Putamen (tissue), 1 donor: ENCODE data around the gene EPC2.
"Not testable (repeated sequence)": the region's sequence is repeated elsewhere in the genome, so short reads cannot be mapped to it uniquely, and the experiment has no call there.

Experiments
- DNase-seq: peaks from one replicate; pipeline ENCODE4 v3.0.0-alpha.2; 2016; ENCODE audit warnings: low spot score

The EPC2 gene

DNA sequence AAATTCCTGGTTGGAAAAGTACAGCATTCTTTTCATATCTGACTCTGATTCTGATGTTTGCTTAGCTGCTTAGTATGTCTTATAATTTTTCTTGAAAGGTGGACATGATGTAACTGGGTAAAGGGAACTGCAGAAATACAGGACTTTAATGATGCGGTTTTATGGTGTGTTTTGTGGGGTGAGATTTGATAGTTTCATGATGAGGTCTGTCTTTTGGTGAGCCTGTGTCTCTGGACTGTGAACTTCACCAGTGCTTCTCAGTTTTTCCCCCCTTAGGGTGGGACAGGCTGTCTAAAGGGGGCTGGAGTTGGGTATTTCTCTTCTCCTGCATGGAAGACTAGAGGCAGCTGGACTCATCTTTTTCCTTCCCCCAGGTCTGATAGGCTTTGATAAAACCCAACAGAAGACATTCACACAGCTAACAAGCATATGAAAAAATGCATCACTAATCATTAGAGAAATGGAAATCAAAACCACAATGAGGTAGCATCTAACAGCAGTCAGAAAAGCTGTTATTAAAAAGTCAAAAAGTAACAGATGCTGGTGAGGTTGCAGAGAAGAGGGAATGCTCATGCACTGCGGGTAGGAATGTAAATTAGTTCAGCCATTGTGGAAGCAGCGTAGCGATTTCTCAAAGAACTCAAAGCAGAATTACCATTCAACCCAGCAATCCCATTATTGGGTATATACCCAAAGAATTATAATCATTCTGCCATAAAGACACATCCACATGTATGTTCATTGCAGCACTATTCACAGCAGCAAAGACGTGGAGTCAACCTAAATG is 77.6 kb downstream of the EPC2 start:
- DNase-seq, result no peak

DNA sequence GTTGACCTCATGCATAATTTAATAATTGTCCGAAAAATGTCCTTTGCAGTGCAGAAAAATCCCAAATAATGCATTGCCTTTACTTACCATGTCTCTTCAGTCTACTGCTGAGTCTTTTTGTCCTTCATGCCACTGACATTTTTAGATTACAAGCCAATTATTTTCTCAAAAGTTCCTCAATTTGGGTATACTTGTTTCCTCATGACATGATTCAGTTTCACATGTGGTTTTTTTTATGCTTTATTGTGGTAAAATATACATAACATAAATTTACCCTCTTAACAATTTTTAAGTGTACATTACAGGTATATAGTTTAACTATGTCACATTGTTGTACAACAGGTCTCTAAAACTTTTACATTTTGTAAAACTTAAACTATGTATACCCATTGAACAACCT is 81.0 kb downstream of the EPC2 start:
- DNase-seq, result no peak

DNA sequence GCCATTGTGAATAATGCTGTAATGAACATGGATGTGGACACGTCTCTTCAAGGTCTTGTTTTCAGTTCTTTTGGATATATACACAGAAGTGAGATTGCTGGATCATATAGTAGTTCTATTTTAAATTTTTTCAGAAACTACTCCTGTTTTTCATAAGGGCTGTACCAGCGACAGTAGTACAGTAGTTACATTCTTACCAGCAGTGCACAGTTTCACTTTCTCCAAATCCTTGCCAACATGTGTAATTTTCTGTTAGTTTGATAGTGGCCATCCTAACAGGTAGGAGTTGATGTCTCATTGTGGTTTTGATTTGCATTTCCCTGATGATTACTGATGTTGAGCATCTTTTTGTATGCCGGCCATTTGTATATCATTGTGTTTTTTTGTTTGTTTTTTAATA is 81.7 kb downstream of the EPC2 start:
- no peak for DNase-seq

GRCh38 chr2:148730085-148730484 is 85.5 kb downstream of the EPC2 start:
- DNase-seq, result no peak

DNA sequence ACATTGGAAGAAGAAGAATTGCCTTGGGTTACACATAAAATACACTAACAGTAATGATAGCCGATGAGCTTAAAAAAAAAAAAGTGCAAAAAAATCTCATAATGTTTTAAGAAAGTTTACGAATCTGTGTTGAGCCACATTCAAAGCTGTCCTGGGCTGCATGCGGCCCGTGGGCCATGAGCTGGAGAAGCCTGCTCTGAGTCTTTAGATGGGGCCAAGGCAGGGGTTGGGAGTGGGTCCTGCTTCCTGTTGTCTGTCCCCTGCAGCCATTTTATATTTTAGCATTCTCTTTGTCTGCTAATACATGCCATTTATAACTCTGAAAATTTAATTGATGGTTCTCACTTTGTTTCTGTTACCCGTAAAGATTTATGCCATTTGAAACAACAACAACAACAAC is 93.2 kb downstream of the EPC2 start:
- DNase-seq, result no peak

- no peak for DNase-seq
These were observed 95.0 kb downstream of the EPC2 start for GRCh38 chr2:148739454-148740105.

GRCh38 chr2:148742373-148742772 is 97.8 kb downstream of the EPC2 start:
- no peak for DNase-seq

DNA sequence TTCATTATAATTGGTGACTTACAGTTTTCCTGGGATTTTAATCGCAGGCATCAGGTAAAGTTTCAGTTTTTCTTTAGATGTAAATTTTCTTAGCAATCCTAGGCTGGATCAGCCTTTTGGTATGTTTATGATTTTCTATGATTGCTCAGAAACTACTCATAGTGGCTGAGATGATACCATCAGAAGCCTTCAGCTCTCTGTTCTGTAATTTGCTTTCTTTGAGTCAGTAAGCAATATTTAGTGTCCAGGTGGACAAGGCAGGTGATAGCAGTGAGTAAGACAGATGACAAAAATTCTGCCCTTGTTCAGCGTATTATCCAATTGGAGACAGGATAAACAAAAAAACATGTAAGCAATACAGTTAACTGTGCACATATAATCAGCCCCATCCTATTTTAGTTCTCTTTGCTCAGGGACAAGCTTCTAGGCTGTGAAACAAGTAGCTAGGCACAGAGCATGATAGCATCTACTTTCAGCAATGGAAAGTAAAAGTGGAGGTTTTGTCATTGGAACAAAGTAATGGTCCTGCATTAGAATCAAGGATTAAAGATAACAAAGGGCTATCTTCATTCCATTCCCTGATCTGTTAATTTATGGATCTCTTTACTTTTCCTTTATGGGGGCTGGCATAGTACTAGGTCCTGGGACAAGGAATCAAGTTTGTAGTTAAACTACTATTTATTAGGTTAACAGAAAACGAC is 100.8 kb downstream of the EPC2 start:
- no peak for DNase-seq

DNA sequence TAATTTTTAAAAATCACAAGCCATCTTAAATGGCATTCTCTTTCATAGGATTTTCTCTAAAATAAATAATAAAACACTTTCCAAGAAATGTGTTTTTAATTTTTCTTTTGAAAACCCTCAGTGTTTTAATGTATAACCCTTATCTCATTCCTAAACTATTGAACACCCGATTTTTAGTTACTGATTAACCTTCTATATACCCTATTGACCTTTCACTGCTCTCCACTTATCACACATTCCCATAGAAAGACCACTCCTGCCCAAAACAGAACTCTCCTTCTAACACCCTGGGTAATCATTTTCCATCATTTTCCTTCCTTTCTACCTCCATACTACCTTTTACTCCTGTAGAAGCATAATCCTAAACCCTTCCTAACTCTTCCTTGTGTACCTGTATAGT is 102.4 kb downstream of the EPC2 start:
- DNase-seq, result no peak

DNA sequence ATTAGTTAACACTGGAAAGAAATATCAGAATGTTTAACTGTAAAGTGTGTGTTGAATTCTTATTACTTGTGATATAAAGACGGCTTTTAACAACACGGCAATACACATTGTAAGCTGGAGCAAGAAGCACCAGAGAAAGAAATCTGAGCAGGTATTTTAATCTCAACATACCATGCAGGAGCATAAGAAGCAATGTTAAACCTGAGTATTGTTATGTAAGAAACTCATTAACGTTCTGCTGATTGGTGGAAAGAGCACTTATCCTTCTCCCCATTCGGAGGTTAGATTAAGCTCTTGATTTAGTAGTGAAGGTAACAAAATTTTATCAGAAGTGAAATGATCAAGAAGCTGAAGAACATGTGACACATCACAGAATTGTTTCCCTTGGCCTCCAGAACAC is 107.4 kb downstream of the EPC2 start:
- DNase-seq, result no peak

GRCh38 chr2:148752977-148753376 is 108.4 kb downstream of the EPC2 start:
- DNase-seq, result no peak

DNA sequence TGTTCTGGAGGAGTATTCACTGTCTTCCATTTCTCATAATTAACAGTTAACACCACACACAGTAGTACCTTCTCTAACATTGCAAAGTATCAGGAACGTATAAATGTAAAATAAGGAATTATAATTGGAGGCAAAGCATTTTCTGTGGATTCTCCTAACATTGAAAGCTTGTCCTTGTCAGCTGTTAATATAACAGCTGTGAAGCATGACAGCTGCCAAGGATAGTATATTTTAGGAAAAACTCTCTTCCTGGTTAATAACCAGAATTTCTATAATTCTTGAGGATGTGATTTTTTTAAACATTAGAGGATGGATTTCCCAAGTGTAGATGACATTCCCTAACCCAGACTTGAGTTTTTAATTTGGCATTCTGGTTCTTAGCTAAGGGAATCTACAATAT is 110.3 kb downstream of the EPC2 start:
- DNase-seq, result no peak

DNA sequence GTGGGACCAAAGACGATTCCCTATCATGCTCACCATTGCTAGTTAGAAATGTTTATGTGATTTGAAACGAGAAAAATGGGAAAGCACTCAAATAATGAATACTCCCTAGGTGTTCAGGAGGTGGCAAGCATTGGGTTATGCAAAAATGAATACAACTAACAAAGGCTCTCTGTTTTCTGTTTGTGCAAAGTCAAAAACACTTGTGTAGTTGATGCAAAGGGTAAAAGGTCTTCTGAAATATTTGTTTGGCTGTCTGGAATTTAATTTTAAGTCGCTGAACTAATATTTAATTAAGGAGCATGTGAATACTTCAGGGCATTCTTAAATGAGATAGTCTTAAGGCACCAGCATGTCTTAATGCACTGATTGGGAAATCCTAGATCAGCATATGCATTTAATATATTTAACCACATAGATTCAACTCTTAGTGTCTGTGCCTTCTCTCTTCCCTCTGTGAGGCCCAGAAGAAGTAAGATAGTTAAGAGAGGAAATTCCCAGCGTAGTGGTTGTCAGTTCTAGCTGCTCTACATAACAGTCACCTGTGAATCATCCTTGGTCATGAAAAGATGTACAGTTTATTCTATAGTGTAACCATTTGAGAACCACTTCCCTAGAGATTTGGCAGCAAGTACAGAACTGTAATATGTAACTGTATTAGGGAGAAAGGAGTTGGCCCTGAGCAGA is 111.9 kb downstream of the EPC2 start:
- no peak for DNase-seq

DNA sequence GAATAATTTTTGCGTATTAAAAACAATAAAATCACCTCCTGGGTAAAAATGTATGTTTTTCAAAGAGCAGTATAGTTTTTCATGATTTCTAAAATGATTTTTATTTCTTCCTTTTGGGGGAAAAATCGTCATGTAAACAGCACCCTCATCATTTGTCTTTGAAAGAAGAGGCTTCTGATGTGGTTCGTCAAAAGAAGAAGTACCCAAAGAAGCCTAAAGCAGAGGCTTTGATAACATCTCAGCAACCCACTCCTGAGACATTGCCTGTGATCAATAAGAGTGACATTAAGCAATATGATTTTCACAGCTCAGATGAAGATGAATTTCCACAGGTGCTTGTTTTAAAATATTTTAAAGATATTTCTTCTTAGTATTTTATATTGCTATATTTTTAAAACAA is 120.3 kb downstream of the EPC2 start:
- DNase-seq, result no peak

- no peak for DNase-seq
These were observed 125.5 kb downstream of the EPC2 start for GRCh38 chr2:148770047-148770446.

- DNase-seq, result no peak
These were observed 137.0 kb downstream of the EPC2 start for GRCh38 chr2:148781544-148781943.

DNA sequence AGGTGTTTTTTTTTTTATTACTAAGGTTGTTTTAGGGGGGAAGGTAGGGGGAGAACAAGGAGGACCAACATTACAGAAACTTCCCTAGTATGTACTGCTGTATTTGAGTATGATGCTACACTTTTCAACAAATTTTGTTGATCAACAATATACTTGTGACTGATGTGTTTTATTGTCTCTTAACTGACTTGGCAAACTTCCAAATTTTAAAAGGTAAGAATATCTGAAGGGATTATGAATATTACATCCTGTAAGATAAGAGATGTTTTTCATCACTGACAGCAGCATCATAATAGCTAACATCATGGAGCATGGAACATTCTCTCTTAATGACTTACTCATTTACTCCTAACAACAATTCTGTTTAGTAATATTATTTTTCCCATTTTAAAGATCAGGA is 144.5 kb downstream of the EPC2 start:
- DNase-seq, result no peak

GRCh38 chr2:148790172-148790571 is 145.6 kb downstream of the EPC2 start:
- not testable (repeated sequence) for DNase-seq

GRCh38 chr2:148794558-148794957 is 150.0 kb downstream of the EPC2 start:
- DNase-seq, result no peak

- no peak for DNase-seq
These were observed 152.4 kb downstream of the EPC2 start for GRCh38 chr2:148796735-148797512.

DNA sequence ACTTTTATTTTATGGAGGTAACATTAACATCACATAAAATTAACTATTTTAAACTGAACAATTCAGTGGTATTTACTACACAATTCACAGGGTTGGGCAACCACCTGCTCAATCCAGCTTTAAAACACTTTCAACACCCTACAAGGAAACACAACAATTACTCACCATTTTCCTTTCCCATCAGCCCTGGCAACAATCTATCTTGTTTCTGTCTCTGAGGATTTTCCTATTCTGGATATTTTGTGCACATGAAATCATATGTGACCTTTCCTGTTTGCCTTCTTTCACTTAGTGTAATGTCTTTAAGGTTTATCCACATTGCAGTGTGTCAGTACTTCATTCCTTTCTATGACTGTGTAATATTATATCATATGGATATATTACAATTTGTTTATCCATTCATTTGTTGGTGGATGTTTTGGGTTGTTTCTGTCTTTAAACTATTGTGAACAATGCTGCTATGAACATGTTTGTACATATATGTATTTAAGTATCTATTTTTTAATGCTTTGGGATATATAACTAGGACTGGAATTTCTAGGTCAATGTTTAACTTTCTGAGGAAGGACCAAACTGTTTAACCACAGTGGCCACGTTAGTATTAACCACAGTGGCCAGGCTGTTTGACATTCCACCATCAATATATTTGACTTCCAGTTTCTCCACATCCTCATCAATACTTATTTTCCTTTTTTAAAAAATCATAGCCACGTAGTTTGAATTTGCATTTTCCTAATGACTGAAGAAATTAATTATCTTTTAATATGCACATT is 158.1 kb downstream of the EPC2 start:
- no peak for DNase-seq
